Measurements from ENCODE around the gene SLC35E2B. TPM values are rescaled to one million over a fixed set of nuclear protein-coding genes. Genes with fewer than 3 reads are reported as not detected.

The SLC35E2B gene
- total RNA-seq, 1 experiment from 2014 or later = 51.3 TPM

DNA sequence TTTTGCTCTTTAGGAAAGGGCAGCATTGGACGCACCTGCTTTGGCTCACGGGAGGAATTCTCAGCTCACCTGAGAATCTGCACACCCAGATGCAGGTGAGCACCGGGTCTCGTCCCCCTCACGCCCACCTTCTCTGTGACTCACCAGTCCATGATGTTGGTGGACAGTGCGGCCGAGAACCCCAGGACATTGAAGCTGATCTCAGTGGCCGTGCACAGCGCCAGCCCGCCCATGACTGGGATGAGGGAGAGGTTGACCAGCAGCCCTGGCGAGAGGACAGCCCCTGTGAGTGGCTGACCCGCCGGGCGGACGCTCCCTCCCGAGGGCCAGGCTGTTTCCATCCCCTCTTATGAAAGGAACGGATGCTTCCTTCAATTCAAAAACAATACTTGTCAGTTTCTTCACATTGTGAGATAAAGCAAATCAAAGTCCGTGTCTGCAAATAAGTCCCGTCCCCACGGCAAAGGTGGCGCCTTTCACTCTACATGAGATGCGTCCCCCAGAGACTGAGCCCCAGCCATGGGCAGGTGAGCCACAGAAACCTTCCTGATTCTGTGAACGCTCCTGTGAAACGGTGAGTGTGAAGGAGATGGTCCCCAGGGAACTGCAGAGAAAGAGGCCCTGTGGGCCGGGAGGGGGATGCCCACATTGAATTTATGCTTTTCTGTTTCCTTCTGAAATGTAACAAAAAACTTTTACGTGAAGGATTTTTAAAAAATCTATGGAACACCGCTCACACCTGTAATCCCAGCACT, 21.1 kb downstream of the SLC35E2B start (continued):
- TF ChIP-seq, protein P1, sequence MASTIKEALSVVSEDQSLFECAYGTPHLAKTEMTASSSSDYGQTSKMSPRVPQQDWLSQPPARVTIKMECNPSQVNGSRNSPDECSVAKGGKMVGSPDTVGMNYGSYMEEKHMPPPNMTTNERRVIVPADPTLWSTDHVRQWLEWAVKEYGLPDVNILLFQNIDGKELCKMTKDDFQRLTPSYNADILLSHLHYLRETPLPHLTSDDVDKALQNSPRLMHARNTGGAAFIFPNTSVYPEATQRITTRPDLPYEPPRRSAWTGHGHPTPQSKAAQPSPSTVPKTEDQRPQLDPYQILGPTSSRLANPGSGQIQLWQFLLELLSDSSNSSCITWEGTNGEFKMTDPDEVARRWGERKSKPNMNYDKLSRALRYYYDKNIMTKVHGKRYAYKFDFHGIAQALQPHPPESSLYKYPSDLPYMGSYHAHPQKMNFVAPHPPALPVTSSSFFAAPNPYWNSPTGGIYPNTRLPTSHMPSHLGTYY (CRISPR knock-in tag; IDR thresholded peaks at IDR 0.05) = no peak
- TF ChIP-seq EMX1 (CRISPR knock-in tag; IDR thresholded peaks at IDR 0.05) (no peak), SMAD3 (CRISPR knock-in tag; IDR thresholded peaks at IDR 0.05; ENCODE audit: borderline replicate concordance) (no peak), IRF2 (CRISPR knock-in tag; IDR thresholded peaks at IDR 0.05; ENCODE audit: borderline replicate concordance, low read depth) (no peak), ZNF396 (CRISPR knock-in tag; IDR thresholded peaks at IDR 0.05; ENCODE audit: borderline replicate concordance) (no peak), SP1 (CRISPR knock-in tag; conservative IDR thresholded peaks at IDR 0.05) (no peak), NFATC4 (CRISPR knock-in tag; IDR thresholded peaks at IDR 0.05) (no peak), ZNF138 (CRISPR knock-in tag; conservative IDR thresholded peaks at IDR 0.05) (no peak)
- TF ChIP-seq, protein P2, sequence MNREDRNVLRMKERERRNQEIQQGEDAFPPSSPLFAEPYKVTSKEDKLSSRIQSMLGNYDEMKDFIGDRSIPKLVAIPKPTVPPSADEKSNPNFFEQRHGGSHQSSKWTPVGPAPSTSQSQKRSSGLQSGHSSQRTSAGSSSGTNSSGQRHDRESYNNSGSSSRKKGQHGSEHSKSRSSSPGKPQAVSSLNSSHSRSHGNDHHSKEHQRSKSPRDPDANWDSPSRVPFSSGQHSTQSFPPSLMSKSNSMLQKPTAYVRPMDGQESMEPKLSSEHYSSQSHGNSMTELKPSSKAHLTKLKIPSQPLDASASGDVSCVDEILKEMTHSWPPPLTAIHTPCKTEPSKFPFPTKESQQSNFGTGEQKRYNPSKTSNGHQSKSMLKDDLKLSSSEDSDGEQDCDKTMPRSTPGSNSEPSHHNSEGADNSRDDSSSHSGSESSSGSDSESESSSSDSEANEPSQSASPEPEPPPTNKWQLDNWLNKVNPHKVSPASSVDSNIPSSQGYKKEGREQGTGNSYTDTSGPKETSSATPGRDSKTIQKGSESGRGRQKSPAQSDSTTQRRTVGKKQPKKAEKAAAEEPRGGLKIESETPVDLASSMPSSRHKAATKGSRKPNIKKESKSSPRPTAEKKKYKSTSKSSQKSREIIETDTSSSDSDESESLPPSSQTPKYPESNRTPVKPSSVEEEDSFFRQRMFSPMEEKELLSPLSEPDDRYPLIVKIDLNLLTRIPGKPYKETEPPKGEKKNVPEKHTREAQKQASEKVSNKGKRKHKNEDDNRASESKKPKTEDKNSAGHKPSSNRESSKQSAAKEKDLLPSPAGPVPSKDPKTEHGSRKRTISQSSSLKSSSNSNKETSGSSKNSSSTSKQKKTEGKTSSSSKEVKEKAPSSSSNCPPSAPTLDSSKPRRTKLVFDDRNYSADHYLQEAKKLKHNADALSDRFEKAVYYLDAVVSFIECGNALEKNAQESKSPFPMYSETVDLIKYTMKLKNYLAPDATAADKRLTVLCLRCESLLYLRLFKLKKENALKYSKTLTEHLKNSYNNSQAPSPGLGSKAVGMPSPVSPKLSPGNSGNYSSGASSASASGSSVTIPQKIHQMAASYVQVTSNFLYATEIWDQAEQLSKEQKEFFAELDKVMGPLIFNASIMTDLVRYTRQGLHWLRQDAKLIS (CRISPR knock-in tag; IDR thresholded peaks at IDR 0.05; ENCODE audit: borderline replicate concordance) = no peak
- TF ChIP-seq, protein P3, sequence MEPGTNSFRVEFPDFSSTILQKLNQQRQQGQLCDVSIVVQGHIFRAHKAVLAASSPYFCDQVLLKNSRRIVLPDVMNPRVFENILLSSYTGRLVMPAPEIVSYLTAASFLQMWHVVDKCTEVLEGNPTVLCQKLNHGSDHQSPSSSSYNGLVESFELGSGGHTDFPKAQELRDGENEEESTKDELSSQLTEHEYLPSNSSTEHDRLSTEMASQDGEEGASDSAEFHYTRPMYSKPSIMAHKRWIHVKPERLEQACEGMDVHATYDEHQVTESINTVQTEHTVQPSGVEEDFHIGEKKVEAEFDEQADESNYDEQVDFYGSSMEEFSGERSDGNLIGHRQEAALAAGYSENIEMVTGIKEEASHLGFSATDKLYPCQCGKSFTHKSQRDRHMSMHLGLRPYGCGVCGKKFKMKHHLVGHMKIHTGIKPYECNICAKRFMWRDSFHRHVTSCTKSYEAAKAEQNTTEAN (CRISPR knock-in tag; IDR thresholded peaks at IDR 0.05) = no peak
- TF ChIP-seq, protein P4, sequence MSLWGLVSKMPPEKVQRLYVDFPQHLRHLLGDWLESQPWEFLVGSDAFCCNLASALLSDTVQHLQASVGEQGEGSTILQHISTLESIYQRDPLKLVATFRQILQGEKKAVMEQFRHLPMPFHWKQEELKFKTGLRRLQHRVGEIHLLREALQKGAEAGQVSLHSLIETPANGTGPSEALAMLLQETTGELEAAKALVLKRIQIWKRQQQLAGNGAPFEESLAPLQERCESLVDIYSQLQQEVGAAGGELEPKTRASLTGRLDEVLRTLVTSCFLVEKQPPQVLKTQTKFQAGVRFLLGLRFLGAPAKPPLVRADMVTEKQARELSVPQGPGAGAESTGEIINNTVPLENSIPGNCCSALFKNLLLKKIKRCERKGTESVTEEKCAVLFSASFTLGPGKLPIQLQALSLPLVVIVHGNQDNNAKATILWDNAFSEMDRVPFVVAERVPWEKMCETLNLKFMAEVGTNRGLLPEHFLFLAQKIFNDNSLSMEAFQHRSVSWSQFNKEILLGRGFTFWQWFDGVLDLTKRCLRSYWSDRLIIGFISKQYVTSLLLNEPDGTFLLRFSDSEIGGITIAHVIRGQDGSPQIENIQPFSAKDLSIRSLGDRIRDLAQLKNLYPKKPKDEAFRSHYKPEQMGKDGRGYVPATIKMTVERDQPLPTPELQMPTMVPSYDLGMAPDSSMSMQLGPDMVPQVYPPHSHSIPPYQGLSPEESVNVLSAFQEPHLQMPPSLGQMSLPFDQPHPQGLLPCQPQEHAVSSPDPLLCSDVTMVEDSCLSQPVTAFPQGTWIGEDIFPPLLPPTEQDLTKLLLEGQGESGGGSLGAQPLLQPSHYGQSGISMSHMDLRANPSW (CRISPR knock-in tag; conservative IDR thresholded peaks at IDR 0.05; ENCODE audit: low read depth) = no peak

DNA sequence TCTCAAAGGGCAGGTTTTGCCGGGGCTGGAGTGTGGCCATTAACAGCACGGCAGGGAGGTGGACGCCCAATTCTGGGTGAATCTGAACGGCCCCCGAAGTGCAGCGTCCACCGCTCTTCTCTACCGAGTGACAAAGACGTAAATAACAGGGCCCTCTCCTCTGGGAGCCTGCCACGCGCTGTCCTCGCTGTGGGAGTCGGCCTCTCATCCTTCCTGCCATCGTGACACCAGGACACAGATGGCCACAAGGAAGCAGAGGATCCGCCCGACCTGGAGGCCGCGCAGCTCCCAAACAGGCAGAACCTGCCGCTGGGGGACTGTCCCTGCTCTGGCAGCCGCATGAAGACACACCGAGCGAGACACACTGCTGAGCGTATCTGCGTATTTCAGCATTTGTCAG, 21.7 kb downstream of the SLC35E2B start:
- peaks cover 35% of the 10 kb centered on the region for H3K36me3 Mint-ChIP-seq
- ATAC-seq = no peak
- H3K4me3 Mint-ChIP-seq = no peak overlapping the region
- ChIA-PET POLR2A (no interaction called here), CTCF (no interaction called here)
- DNase-seq (ENCODE audit: low spot score) = no peak
- H3K9me3 Mint-ChIP-seq = no peaks in the 10 kb centered on the region
- no peak overlapping the region for H3K27ac Mint-ChIP-seq
- H3K4me1 Mint-ChIP-seq = no peaks in the 10 kb centered on the region
- H3K27me3 Mint-ChIP-seq (ENCODE audit: low read depth) = no peaks in the 10 kb centered on the region
- TF ChIP-seq, protein P1 (CRISPR knock-in tag; IDR thresholded peaks at IDR 0.05) = no peak
- TF ChIP-seq, protein P2 (CRISPR knock-in tag; IDR thresholded peaks at IDR 0.05; ENCODE audit: borderline replicate concordance) = no peak
- TF ChIP-seq CBFB (CRISPR knock-in tag; IDR thresholded peaks at IDR 0.05; ENCODE audit: low read depth) (no peak), IRF2 (CRISPR knock-in tag; IDR thresholded peaks at IDR 0.05; ENCODE audit: borderline replicate concordance, low read depth) (no peak), NFYB (CRISPR knock-in tag; conservative IDR thresholded peaks at IDR 0.05; ENCODE audit: low read depth) (no peak), FOXP1 (CRISPR knock-in tag; IDR thresholded peaks at IDR 0.05; ENCODE audit: borderline replicate concordance) (no peak), ZNF232 (CRISPR knock-in tag; IDR thresholded peaks at IDR 0.05) (no peak), TEAD1 (CRISPR knock-in tag; IDR thresholded peaks at IDR 0.05) (no peak)
- TF ChIP-seq, protein P5, sequence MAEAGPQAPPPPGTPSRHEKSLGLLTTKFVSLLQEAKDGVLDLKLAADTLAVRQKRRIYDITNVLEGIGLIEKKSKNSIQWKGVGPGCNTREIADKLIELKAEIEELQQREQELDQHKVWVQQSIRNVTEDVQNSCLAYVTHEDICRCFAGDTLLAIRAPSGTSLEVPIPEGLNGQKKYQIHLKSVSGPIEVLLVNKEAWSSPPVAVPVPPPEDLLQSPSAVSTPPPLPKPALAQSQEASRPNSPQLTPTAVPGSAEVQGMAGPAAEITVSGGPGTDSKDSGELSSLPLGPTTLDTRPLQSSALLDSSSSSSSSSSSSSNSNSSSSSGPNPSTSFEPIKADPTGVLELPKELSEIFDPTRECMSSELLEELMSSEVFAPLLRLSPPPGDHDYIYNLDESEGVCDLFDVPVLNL (CRISPR knock-in tag; IDR thresholded peaks at IDR 0.05; ENCODE audit: borderline replicate concordance, low read depth) = no peak
